ENCODE measurements around the gene RBM33. TPM values are rescaled to one million over a fixed set of nuclear protein-coding genes. Genes with fewer than 3 reads are reported as not detected.

The RBM33 gene
- total RNA-seq, 1 experiment from 2014 or later, result 81.8 TPM

DNA sequence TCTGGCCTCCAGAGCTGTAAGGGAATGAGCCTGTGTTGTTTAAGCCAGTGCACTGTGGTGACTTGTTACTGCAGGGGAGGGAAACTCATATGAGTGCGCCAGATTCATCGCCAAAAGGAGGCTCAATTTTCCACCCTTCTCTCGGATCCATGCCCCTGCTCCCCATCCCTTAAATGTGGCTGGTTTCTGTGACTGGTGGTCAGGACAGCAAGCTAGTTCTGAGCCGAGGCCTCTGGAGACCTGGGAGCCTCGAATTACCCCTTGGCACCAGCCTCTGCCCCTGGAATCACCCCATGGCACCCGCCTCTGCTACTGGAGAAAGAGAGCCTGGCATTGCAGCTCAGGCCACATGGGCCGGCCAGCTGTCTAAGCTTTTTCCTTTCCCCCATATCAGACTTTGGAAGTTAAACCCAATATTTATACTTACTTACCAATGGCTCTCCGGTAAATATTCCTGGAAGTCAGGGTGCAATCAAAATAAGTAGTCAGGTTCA is 39.9 kb upstream of the RBM33 start:
- no peak for DNase-seq (ENCODE audit: low spot score)
- Mint-ChIP-seq H3K27me3 (ENCODE audit: low read depth) (no peaks in the 10 kb centered on the region), H3K36me3 (0 out of 2 replicates have a peak, but pooled peaks cover 3% of the 10 kb centered on the region), H3K27ac (no peak overlapping the region), H3K4me1 (peaks cover 8% of the 10 kb centered on the region), H3K9me3 (peaks cover 6% of the 10 kb centered on the region), H3K4me3 (no peak overlapping the region)
- TF ChIP-seq SOX15 (CRISPR knock-in tag; IDR thresholded peaks at IDR 0.05) (no peak), SMAD3 (CRISPR knock-in tag; IDR thresholded peaks at IDR 0.05; ENCODE audit: borderline replicate concordance) (no peak), NFYB (CRISPR knock-in tag; conservative IDR thresholded peaks at IDR 0.05; ENCODE audit: low read depth) (no peak), JAZF1 (CRISPR knock-in tag; IDR thresholded peaks at IDR 0.05) (no peak), CREM (CRISPR knock-in tag; IDR thresholded peaks at IDR 0.05) (no peak), NR3C1 (CRISPR knock-in tag; conservative IDR thresholded peaks at IDR 0.05; ENCODE audit: low read depth) (no peak), TEAD4 (CRISPR knock-in tag; IDR thresholded peaks at IDR 0.05) (no peak), TP53 (CRISPR knock-in tag; IDR thresholded peaks at IDR 0.05) (no peak), ZNF232 (CRISPR knock-in tag; IDR thresholded peaks at IDR 0.05) (no peak), NR2C2 (CRISPR knock-in tag; IDR thresholded peaks at IDR 0.05) (no peak)
- TF ChIP-seq, protein P1, sequence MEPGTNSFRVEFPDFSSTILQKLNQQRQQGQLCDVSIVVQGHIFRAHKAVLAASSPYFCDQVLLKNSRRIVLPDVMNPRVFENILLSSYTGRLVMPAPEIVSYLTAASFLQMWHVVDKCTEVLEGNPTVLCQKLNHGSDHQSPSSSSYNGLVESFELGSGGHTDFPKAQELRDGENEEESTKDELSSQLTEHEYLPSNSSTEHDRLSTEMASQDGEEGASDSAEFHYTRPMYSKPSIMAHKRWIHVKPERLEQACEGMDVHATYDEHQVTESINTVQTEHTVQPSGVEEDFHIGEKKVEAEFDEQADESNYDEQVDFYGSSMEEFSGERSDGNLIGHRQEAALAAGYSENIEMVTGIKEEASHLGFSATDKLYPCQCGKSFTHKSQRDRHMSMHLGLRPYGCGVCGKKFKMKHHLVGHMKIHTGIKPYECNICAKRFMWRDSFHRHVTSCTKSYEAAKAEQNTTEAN (CRISPR knock-in tag; IDR thresholded peaks at IDR 0.05), result no peak
- TF ChIP-seq, protein P2, sequence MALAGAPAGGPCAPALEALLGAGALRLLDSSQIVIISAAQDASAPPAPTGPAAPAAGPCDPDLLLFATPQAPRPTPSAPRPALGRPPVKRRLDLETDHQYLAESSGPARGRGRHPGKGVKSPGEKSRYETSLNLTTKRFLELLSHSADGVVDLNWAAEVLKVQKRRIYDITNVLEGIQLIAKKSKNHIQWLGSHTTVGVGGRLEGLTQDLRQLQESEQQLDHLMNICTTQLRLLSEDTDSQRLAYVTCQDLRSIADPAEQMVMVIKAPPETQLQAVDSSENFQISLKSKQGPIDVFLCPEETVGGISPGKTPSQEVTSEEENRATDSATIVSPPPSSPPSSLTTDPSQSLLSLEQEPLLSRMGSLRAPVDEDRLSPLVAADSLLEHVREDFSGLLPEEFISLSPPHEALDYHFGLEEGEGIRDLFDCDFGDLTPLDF (CRISPR knock-in tag; IDR thresholded peaks at IDR 0.05), result no peak
- CTCF ChIA-PET, result no interaction called here
- POLR2A ChIA-PET, result no interaction called here
- no peak for ATAC-seq

- ATAC-seq, result no peak
- Mint-ChIP-seq H3K9me3 (peaks cover 6% of the 10 kb centered on the region), H3K27me3 (ENCODE audit: low read depth) (no peaks in the 10 kb centered on the region), H3K27ac (no peak overlapping the region), H3K4me1 (peaks cover 6% of the 10 kb centered on the region), H3K36me3 (0 out of 2 replicates have a peak, but pooled peaks cover 3% of the 10 kb centered on the region), H3K4me3 (no peak overlapping the region)
- TF ChIP-seq CBFB (CRISPR knock-in tag; IDR thresholded peaks at IDR 0.05; ENCODE audit: low read depth), result no peak
- CTCF ChIA-PET, result interaction anchor here (3.1 kb wide), 1 partner anchor 10 kb away, joined by 18 read pairs; no protein-coding TSS in a partner anchor
- POLR2A ChIA-PET, result no interaction called here
- DNase-seq (ENCODE audit: low spot score), result no peak
Measured at GRCh38 chr7:155609185-155609584, 35.3 kb upstream of the RBM33 start.

- peaks cover 6% of the 10 kb centered on the region for H3K4me1 Mint-ChIP-seq
- no peak overlapping the region for H3K4me3 Mint-ChIP-seq
- no peaks in the 10 kb centered on the region for H3K27me3 Mint-ChIP-seq (ENCODE audit: low read depth)
- ChIA-PET POLR2A (no interaction called here), CTCF (interaction anchor here (1.1 kb wide), 1 partner anchor 12 kb away, joined by 8 read pairs; no protein-coding TSS in a partner anchor)
- peaks cover 15% of the 10 kb centered on the region for H3K36me3 Mint-ChIP-seq
- peaks cover 17% of the 10 kb centered on the region for H3K9me3 Mint-ChIP-seq
- ATAC-seq (no peak), DNase-seq (ENCODE audit: low spot score) (no peak)
- 0 out of 2 replicates have a peak overlapping the region, but pooled peaks have one; percentile 35 for H3K27ac Mint-ChIP-seq
- no peak for TF ChIP-seq TEAD1 (CRISPR knock-in tag; IDR thresholded peaks at IDR 0.05)
- TF ChIP-seq ZNF423 (CRISPR knock-in tag; IDR thresholded peaks at IDR 0.05), result no peak
- TF ChIP-seq, protein P3, sequence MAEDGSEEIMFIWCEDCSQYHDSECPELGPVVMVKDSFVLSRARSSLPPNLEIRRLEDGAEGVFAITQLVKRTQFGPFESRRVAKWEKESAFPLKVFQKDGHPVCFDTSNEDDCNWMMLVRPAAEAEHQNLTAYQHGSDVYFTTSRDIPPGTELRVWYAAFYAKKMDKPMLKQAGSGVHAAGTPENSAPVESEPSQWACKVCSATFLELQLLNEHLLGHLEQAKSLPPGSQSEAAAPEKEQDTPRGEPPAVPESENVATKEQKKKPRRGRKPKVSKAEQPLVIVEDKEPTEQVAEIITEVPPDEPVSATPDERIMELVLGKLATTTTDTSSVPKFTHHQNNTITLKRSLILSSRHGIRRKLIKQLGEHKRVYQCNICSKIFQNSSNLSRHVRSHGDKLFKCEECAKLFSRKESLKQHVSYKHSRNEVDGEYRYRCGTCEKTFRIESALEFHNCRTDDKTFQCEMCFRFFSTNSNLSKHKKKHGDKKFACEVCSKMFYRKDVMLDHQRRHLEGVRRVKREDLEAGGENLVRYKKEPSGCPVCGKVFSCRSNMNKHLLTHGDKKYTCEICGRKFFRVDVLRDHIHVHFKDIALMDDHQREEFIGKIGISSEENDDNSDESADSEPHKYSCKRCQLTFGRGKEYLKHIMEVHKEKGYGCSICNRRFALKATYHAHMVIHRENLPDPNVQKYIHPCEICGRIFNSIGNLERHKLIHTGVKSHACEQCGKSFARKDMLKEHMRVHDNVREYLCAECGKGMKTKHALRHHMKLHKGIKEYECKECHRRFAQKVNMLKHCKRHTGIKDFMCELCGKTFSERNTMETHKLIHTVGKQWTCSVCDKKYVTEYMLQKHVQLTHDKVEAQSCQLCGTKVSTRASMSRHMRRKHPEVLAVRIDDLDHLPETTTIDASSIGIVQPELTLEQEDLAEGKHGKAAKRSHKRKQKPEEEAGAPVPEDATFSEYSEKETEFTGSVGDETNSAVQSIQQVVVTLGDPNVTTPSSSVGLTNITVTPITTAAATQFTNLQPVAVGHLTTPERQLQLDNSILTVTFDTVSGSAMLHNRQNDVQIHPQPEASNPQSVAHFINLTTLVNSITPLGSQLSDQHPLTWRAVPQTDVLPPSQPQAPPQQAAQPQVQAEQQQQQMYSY (CRISPR knock-in tag; IDR thresholded peaks at IDR 0.05), result no peak
- TF ChIP-seq, protein P4, sequence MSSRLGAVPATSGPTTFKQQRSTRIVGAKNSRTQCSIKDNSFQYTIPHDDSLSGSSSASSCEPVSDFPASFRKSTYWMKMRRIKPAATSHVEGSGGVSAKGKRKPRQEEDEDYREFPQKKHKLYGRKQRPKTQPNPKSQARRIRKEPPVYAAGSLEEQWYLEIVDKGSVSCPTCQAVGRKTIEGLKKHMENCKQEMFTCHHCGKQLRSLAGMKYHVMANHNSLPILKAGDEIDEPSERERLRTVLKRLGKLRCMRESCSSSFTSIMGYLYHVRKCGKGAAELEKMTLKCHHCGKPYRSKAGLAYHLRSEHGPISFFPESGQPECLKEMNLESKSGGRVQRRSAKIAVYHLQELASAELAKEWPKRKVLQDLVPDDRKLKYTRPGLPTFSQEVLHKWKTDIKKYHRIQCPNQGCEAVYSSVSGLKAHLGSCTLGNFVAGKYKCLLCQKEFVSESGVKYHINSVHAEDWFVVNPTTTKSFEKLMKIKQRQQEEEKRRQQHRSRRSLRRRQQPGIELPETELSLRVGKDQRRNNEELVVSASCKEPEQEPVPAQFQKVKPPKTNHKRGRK (CRISPR knock-in tag; IDR thresholded peaks at IDR 0.05; ENCODE audit: borderline replicate concordance), result no peak
- no peak for TF ChIP-seq OVOL2 (CRISPR knock-in tag; IDR thresholded peaks at IDR 0.05; ENCODE audit: borderline replicate concordance)
- TF ChIP-seq CREB1 (CRISPR knock-in tag; IDR thresholded peaks at IDR 0.05), result no peak
- TF ChIP-seq RORB (CRISPR knock-in tag; IDR thresholded peaks at IDR 0.05), result no peak
- TF ChIP-seq HMGXB4 (CRISPR knock-in tag; IDR thresholded peaks at IDR 0.05), result no peak
- no peak for TF ChIP-seq KAT7 (CRISPR knock-in tag; IDR thresholded peaks at IDR 0.05; ENCODE audit: borderline replicate concordance)
Measured at GRCh38 chr7:155610633-155611193, 33.7 kb upstream of the RBM33 start.

All from WTC11 (cell line).